Measurements from ENCODE around the gene RBMS3.

Gene RBMS3

GRCh38 chr3:29593802-29594201 is 312.9 kb downstream of the RBMS3 start:
- in situ Hi-C loops (cut with MboI; ENCODE audit: low pct_unique_long_range_greater_than_20kb, low sequenced_read_pairs, unreplicated experiment) = no loop called here
- no peak for DNase-seq (ENCODE audit: low spot score)
- no peak for TF ChIP-seq CTCF (IDR thresholded peaks at IDR 0.05; ENCODE audit: extremely low read depth, insufficient read depth, missing control alignments)

- DNase-seq (ENCODE audit: low spot score) = no peak
- TF ChIP-seq CTCF (IDR thresholded peaks at IDR 0.05; ENCODE audit: extremely low read depth, insufficient read depth, missing control alignments) = no peak
- in situ Hi-C loops (cut with MboI; ENCODE audit: low pct_unique_long_range_greater_than_20kb, low sequenced_read_pairs, unreplicated experiment) = no loop called here
These were observed 313.4 kb downstream of the RBMS3 start for GRCh38 chr3:29594261-29594660.

GRCh38 chr3:29597376-29598008 is 316.6 kb downstream of the RBMS3 start:
- DNase-seq (ENCODE audit: low spot score) = no peak
- in situ Hi-C loops (cut with MboI; ENCODE audit: low pct_unique_long_range_greater_than_20kb, low sequenced_read_pairs, unreplicated experiment) = no loop called here
- no peak for TF ChIP-seq CTCF (IDR thresholded peaks at IDR 0.05; ENCODE audit: extremely low read depth, insufficient read depth, missing control alignments)

- no peak for DNase-seq (ENCODE audit: low spot score)
- no peak for TF ChIP-seq CTCF (IDR thresholded peaks at IDR 0.05; ENCODE audit: extremely low read depth, insufficient read depth, missing control alignments)
- in situ Hi-C loops (cut with MboI; ENCODE audit: low pct_unique_long_range_greater_than_20kb, low sequenced_read_pairs, unreplicated experiment) = no loop called here
These were observed 321.2 kb downstream of the RBMS3 start for GRCh38 chr3:29601861-29602585.

GRCh38 chr3:29605845-29606244 is 325.0 kb downstream of the RBMS3 start:
- no peak for DNase-seq (ENCODE audit: low spot score)
- no peak for TF ChIP-seq CTCF (IDR thresholded peaks at IDR 0.05; ENCODE audit: extremely low read depth, insufficient read depth, missing control alignments)

GRCh38 chr3:29606416-29606815 is 325.5 kb downstream of the RBMS3 start:
- TF ChIP-seq CTCF (IDR thresholded peaks at IDR 0.05; ENCODE audit: extremely low read depth, insufficient read depth, missing control alignments) = no peak
- in situ Hi-C loops (cut with MboI; ENCODE audit: low pct_unique_long_range_greater_than_20kb, low sequenced_read_pairs, unreplicated experiment) = no loop called here
- DNase-seq (ENCODE audit: low spot score) = no peak

More at GRCh38 chr3:29605845-29606244, 325.0 kb downstream of the RBMS3 start:
- in situ Hi-C loops (cut with MboI; ENCODE audit: low pct_unique_long_range_greater_than_20kb, low sequenced_read_pairs, unreplicated experiment) = no loop called here
